Nephron (organoid): ENCODE data around the gene PLAAT5.
"Not testable (repeated sequence)": the region's sequence is repeated elsewhere in the genome, so short reads cannot be mapped to it uniquely, and the experiment has no call there.

Source experiments
- H3K27ac Mint-ChIP-seq, 3 experiments: 2 replicates each; pipeline ENCODE4 v1.8.0; 2020; ENCODE audit warnings: mixed read lengths in 3 of 3, mild to moderate bottlenecking in 2 of 3, moderate library complexity in 1 of 3
- H3K27me3 Mint-ChIP-seq: 2 replicates; pipeline ENCODE4 v1.8.0; 2021; ENCODE audit warnings: low read depth, mild to moderate bottlenecking, moderate library complexity, mixed read lengths
- H3K36me3 Mint-ChIP-seq: 2 replicates; pipeline ENCODE4 v1.8.0; 2020; ENCODE audit warnings: low read depth, mixed read lengths
- H3K4me1 Mint-ChIP-seq: 2 replicates; pipeline ENCODE4 v1.8.0; 2020; ENCODE audit warnings: mixed read lengths
- H3K4me3 Mint-ChIP-seq, 3 experiments: 2 replicates each; pipeline ENCODE4 v1.8.0; 2020; ENCODE audit warnings: mild to moderate bottlenecking in 3 of 3, mixed read lengths in 3 of 3, moderate library complexity in 2 of 3
- H3K9me3 Mint-ChIP-seq: 2 replicates; pipeline ENCODE4 v1.8.0; 2020; ENCODE audit warnings: mixed read lengths
- CTCF ChIP-seq, 3 experiments: fragments of 200-600 bp; sonication (generic); IDR thresholded peaks; one replicate each; pipeline ENCODE4 v1.5.0; 2021; ENCODE audit warnings: antibody characterized with exemption in 3 of 3; ENCODE audit not compliant: unreplicated experiment in 3 of 3

The PLAAT5 gene

GRCh38 chr11:63534076-63534475, 43.1 kb upstream of the PLAAT5 start:
- Mint-ChIP-seq H3K27me3 (peaks cover 7% of the 10 kb centered on the region), H3K36me3 (no peaks in the 10 kb centered on the region), H3K4me1 (peaks cover 19% of the 10 kb centered on the region), H3K4me3 (no peak overlapping the region), H3K27ac (peak overlapping the region in 2 of 3 experiments; percentile 14 to 31), H3K9me3 (no peaks in the 10 kb centered on the region)
- no peak for TF ChIP-seq CTCF (IDR thresholded peaks at IDR 0.05; ENCODE audit: unreplicated experiment in 3 of 3)

GRCh38 chr11:63532799-63533475, 42.0 kb upstream of the PLAAT5 start:
- no peaks in the 10 kb centered on the region for H3K36me3 Mint-ChIP-seq
- H3K27me3 Mint-ChIP-seq = peaks cover 4% of the 10 kb centered on the region
- no peak for TF ChIP-seq CTCF (IDR thresholded peaks at IDR 0.05; ENCODE audit: unreplicated experiment in 3 of 3)
- peaks cover 19% of the 10 kb centered on the region for H3K4me1 Mint-ChIP-seq
- no peak overlapping the region for H3K27ac Mint-ChIP-seq
- no peak overlapping the region for H3K4me3 Mint-ChIP-seq
- H3K9me3 Mint-ChIP-seq = no peaks in the 10 kb centered on the region

GRCh38 chr11:63532117-63532516, 41.1 kb upstream of the PLAAT5 start:
- no peak overlapping the region for H3K27ac Mint-ChIP-seq
- no peak for TF ChIP-seq CTCF (IDR thresholded peaks at IDR 0.05; ENCODE audit: unreplicated experiment in 3 of 3)
- no peaks in the 10 kb centered on the region for H3K9me3 Mint-ChIP-seq
- H3K4me3 Mint-ChIP-seq = no peak overlapping the region
- H3K36me3 Mint-ChIP-seq = no peaks in the 10 kb centered on the region
- H3K4me1 Mint-ChIP-seq = peaks cover 12% of the 10 kb centered on the region
- peaks cover 4% of the 10 kb centered on the region for H3K27me3 Mint-ChIP-seq

GRCh38 chr11:63531074-63531792, 40.3 kb upstream of the PLAAT5 start:
- not testable (repeated sequence) for H3K4me1 Mint-ChIP-seq

GRCh38 chr11:63530021-63530420, 39.1 kb upstream of the PLAAT5 start:
- Mint-ChIP-seq H3K27ac (no peak overlapping the region), H3K4me1 (peaks cover 5% of the 10 kb centered on the region), H3K27me3 (peaks cover 4% of the 10 kb centered on the region), H3K4me3 (no peak overlapping the region), H3K36me3 (no peaks in the 10 kb centered on the region), H3K9me3 (no peaks in the 10 kb centered on the region)
- no peak for TF ChIP-seq CTCF (IDR thresholded peaks at IDR 0.05; ENCODE audit: unreplicated experiment in 3 of 3)

More at GRCh38 chr11:63531074-63531792, 40.3 kb upstream of the PLAAT5 start:
- not testable (repeated sequence) for H3K36me3 Mint-ChIP-seq, H3K9me3 Mint-ChIP-seq, H3K4me3 Mint-ChIP-seq, H3K27me3 Mint-ChIP-seq
- H3K27ac Mint-ChIP-seq = peak overlapping the region; percentile 51 to 89 (median 78)

- H3K9me3 Mint-ChIP-seq, H3K4me1 Mint-ChIP-seq, H3K4me3 Mint-ChIP-seq, H3K36me3 Mint-ChIP-seq, H3K27me3 Mint-ChIP-seq: not testable (repeated sequence)
- peak overlapping the region in 2 of 3 experiments; percentile 16 to 64 for H3K27ac Mint-ChIP-seq
Observed at GRCh38 chr11:63529373-63529772, 38.4 kb upstream of the PLAAT5 start.

- H3K36me3 Mint-ChIP-seq, H3K9me3 Mint-ChIP-seq, H3K4me1 Mint-ChIP-seq, H3K4me3 Mint-ChIP-seq, H3K27me3 Mint-ChIP-seq: not testable (repeated sequence)
- H3K27ac Mint-ChIP-seq = peak overlapping the region in 2 of 3 experiments; percentile 64 to 88
Observed at GRCh38 chr11:63528729-63529278, 37.8 kb upstream of the PLAAT5 start.

- H3K36me3 Mint-ChIP-seq, H3K9me3 Mint-ChIP-seq, H3K4me3 Mint-ChIP-seq, H3K4me1 Mint-ChIP-seq, H3K27me3 Mint-ChIP-seq: not testable (repeated sequence)
- H3K27ac Mint-ChIP-seq = peak overlapping the region in 1 of 3 experiments; percentile 17
Observed at GRCh38 chr11:63528156-63528555, 37.2 kb upstream of the PLAAT5 start.
